ENCODE data around the gene TOR4A.

- TF ChIP-seq, protein P1, sequence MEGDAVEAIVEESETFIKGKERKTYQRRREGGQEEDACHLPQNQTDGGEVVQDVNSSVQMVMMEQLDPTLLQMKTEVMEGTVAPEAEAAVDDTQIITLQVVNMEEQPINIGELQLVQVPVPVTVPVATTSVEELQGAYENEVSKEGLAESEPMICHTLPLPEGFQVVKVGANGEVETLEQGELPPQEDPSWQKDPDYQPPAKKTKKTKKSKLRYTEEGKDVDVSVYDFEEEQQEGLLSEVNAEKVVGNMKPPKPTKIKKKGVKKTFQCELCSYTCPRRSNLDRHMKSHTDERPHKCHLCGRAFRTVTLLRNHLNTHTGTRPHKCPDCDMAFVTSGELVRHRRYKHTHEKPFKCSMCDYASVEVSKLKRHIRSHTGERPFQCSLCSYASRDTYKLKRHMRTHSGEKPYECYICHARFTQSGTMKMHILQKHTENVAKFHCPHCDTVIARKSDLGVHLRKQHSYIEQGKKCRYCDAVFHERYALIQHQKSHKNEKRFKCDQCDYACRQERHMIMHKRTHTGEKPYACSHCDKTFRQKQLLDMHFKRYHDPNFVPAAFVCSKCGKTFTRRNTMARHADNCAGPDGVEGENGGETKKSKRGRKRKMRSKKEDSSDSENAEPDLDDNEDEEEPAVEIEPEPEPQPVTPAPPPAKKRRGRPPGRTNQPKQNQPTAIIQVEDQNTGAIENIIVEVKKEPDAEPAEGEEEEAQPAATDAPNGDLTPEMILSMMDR (conservative IDR thresholded peaks at IDR 0.05; ENCODE audit: low read depth in 2 of 2), result no peak
- no peak for TF ChIP-seq POLR2AphosphoS5 (IDR thresholded peaks at IDR 0.05; ENCODE audit: low read depth)
These were observed 825 bp upstream of the TOR4A start for GRCh38 chr9:137276473-137277328.

All from GM23338 (cell line).